CD14-positive monocyte (primary cell): Measurements from ENCODE around the gene AGO3. TPM values are rescaled to one million over a fixed set of nuclear protein-coding genes. Genes with fewer than 3 reads are reported as not detected.

Experiments
- DNase-seq, 3 donors: peaks; one replicate each; pipeline ENCODE4 v3.0.0-alpha.2; 2011 to 2022
- H2AFZ ChIP-seq: 2 replicates; pipeline ENCODE4 v1.6.0; 2012; ENCODE audit warnings: mild to moderate bottlenecking, low read depth, low read length, inconsistent platforms; ENCODE audit not compliant: insufficient read depth, poor library complexity, severe bottlenecking
- H3K27ac ChIP-seq, 2 donors: 1 replicate in 1 of 2; 2 replicates in 1 of 2; pipeline ENCODE4 v1.5.1; 2012 to 2013; ENCODE audit warnings: low read length in 2 of 2, control low read depth in 1 of 2, inconsistent platforms in 1 of 2, low read depth in 1 of 2, mild to moderate bottlenecking in 1 of 2
- H3K27me3 ChIP-seq, 2 donors: one replicate each; pipeline versions ENCODE4 v1.6.0 to v1.6.1; 2011 to 2013; ENCODE audit warnings: low read length in 2 of 2; ENCODE audit not compliant: control insufficient read depth in 2 of 2, insufficient read depth in 2 of 2
- H3K36me3 ChIP-seq, 2 donors: replicated peaks in 1 of 2; 1 replicate in 1 of 2; 2 replicates in 1 of 2; pipeline versions ENCODE4 v1.5.1 to v1.6.1; 2012 to 2013; ENCODE audit warnings: low read length in 2 of 2, control low read depth in 1 of 2, inconsistent platforms in 1 of 2, mild to moderate bottlenecking in 1 of 2; ENCODE audit not compliant: insufficient read depth in 2 of 2, control insufficient read depth in 1 of 2
- H3K4me1 ChIP-seq, 2 donors: 1 replicate in 1 of 2; 2 replicates in 1 of 2; pipeline versions ENCODE4 v1.5.1 to v1.6.1; 2012 to 2013; ENCODE audit warnings: low read length in 2 of 2, control low read depth in 1 of 2, inconsistent platforms in 1 of 2, mild to moderate bottlenecking in 1 of 2, moderate library complexity in 1 of 2; ENCODE audit not compliant: insufficient read depth in 2 of 2, control insufficient read depth in 1 of 2
- H3K4me2 ChIP-seq: replicated peaks from 2 replicates; pipeline ENCODE3; 2012; ENCODE audit warnings: low read length, moderate library complexity, mild to moderate bottlenecking; ENCODE audit not compliant: poor library complexity, severe bottlenecking; ENCODE audit errors: extremely low read depth
- H3K4me3 ChIP-seq, 3 experiments: fragments of 200-600 bp in 1 of 3; sonication (generic) in 1 of 3; replicated peaks in 1 of 3; 1 replicate in 2 of 3; 2 replicates in 1 of 3; pipeline ENCODE4 v1.5.1; 2011 to 2013; ENCODE audit warnings: low read length in 3 of 3, mild to moderate bottlenecking in 3 of 3, control low read depth in 2 of 3, low read depth in 2 of 3, inconsistent platforms in 1 of 3, moderate library complexity in 1 of 3
- H3K79me2 ChIP-seq: 2 replicates; pipeline ENCODE4 v1.6.0; 2012; ENCODE audit warnings: mild to moderate bottlenecking, control low read depth, inconsistent platforms, low read length, moderate library complexity; ENCODE audit not compliant: insufficient read depth
- H3K9ac ChIP-seq: 2 replicates; pipeline ENCODE4 v1.6.0; 2017; ENCODE audit warnings: low read length, mild to moderate bottlenecking; ENCODE audit not compliant: insufficient read depth, poor library complexity, severe bottlenecking
- H3K9me3 ChIP-seq, 2 donors: replicated peaks in 1 of 2; 1 replicate in 1 of 2; 2 replicates in 1 of 2; pipeline versions ENCODE4 v1.5.1 to v1.6.1; 2012 to 2013; ENCODE audit warnings: low read length in 2 of 2, control low read depth in 1 of 2; ENCODE audit not compliant: control insufficient read depth in 1 of 2, insufficient read depth in 1 of 2
- H4K20me1 ChIP-seq: 2 replicates; pipeline ENCODE4 v1.6.0; 2012; ENCODE audit warnings: mild to moderate bottlenecking, low read length, control low read depth, moderate library complexity; ENCODE audit not compliant: insufficient read depth
- H3K27ac Mint-ChIP-seq, 7 donors: one replicate each; pipeline ENCODE4 v1.8.0; 2020; ENCODE audit warnings: mild to moderate bottlenecking in 7 of 7, mixed read lengths in 7 of 7, moderate library complexity in 6 of 7, inconsistent platforms in 2 of 7
- H3K27me3 Mint-ChIP-seq, 3 donors: one replicate each; pipeline ENCODE4 v1.8.0; 2021 to 2022; ENCODE audit warnings: low read depth in 3 of 3, mild to moderate bottlenecking in 3 of 3, mixed read lengths in 3 of 3, moderate library complexity in 3 of 3, inconsistent platforms in 1 of 3
- H3K36me3 Mint-ChIP-seq, 2 donors: one replicate each; pipeline ENCODE4 v1.8.0; 2020; ENCODE audit warnings: mixed read lengths in 2 of 2, inconsistent platforms in 1 of 2, mild to moderate bottlenecking in 1 of 2
- H3K4me1 Mint-ChIP-seq: one replicate; pipeline ENCODE4 v1.8.0; 2020; ENCODE audit warnings: mild to moderate bottlenecking, mixed read lengths
- H3K4me3 Mint-ChIP-seq, 2 donors: one replicate each; pipeline ENCODE4 v1.8.0; 2020; ENCODE audit warnings: mild to moderate bottlenecking in 2 of 2, mixed read lengths in 2 of 2, moderate library complexity in 1 of 2
- H3K9me3 Mint-ChIP-seq, 7 donors: one replicate each; pipeline ENCODE4 v1.8.0; 2020 to 2022; ENCODE audit warnings: mixed read lengths in 7 of 7, mild to moderate bottlenecking in 6 of 7, moderate library complexity in 6 of 7, inconsistent platforms in 2 of 7
- CTCF ChIP-seq: fragments of 200-600 bp; IDR thresholded peaks from one replicate; pipeline ENCODE4 v1.8.0; 2022; ENCODE audit warnings: antibody characterized with exemption, mild to moderate bottlenecking
- WGBS: methylation state at CpG from one replicate; pipeline ENCODE4 v1.1.5; 2013; ENCODE audit warnings: missing lambda C conversion rate; ENCODE audit not compliant: insufficient coverage; 5-methylcytosine and 5-hydroxymethylcytosine counted together
- intact Hi-C, 2 donors: fragments of 100-400 bp; cut with micrococcal nuclease; formaldehyde crosslinking; loops; one replicate each; pipeline versions ENCODE4 v1.15.0 to v1.15.1; 2023
- polyA plus RNA-seq, 3 donors: library from polyadenylated mRNA; depleted of rRNA in 1 of 3; unstranded in 2 of 3; stranded (reverse) in 1 of 3; fragments of 300-500 nt in 2 of 3; fragments of >200 nt in 1 of 3; fragmentation: Illumina TruSeq in 2 of 3; gene quantifications; 1 replicate in 2 of 3; 2 replicates in 1 of 3; pipeline ENCODE4 v1.2.3, GENCODE V29; 2012 to 2021

AGO3 gene
- polyA plus RNA-seq, 3 donors: 6.3 to 9.0 (median 8.3) TPM

- peak overlapping the region in 1 of 7 donors; percentile 46 for H3K27ac Mint-ChIP-seq
- no peak overlapping the region for H3K4me3 Mint-ChIP-seq
- no peak for DNase-seq
- Histone ChIP-seq H3K27ac (peak overlapping the region in 1 of 2 donors; percentile 36), H3K4me2 (no peak overlapping the region), H3K27me3 (no peaks in the 10 kb centered on the region), H3K4me1 (peaks cover 16 to 18% of the 10 kb centered on the region in 2 donors), H3K4me3 (no peak overlapping the region), H3K9me3 (no peaks in the 10 kb centered on the region), H3K79me2 (peaks cover 87% of the 10 kb centered on the region), H2AFZ (no peak overlapping the region), H3K36me3 (peaks cover 12 to 46% of the 10 kb centered on the region in 2 donors), H3K9ac (no peak overlapping the region), H4K20me1 (peaks cover 40% of the 10 kb centered on the region)
- H3K9me3 Mint-ChIP-seq: no peaks in the 10 kb centered on the region
- intact Hi-C loops: no loop called here
- WGBS: 86% methylated on average over 1 of the region's 2 CpGs
- H3K4me1 Mint-ChIP-seq: peaks cover 19% of the 10 kb centered on the region
- no peaks in the 10 kb centered on the region for H3K27me3 Mint-ChIP-seq
- peaks cover 21 to 40% of the 10 kb centered on the region in 2 donors for H3K36me3 Mint-ChIP-seq
- TF ChIP-seq CTCF: no peak
These were observed 16.6 kb downstream of the AGO3 start for GRCh38 chr1:35947547-35947946.

- intact Hi-C loops: no loop called here
- Histone ChIP-seq H3K36me3 (peaks cover 8 to 31% of the 10 kb centered on the region in 2 donors), H3K9ac (no peak overlapping the region), H3K4me2 (no peak overlapping the region), H3K79me2 (peaks cover 52% of the 10 kb centered on the region), H3K27ac (no peak overlapping the region), H2AFZ (no peak overlapping the region), H4K20me1 (peaks cover 11% of the 10 kb centered on the region), H3K4me1 (no peaks in the 10 kb centered on the region), H3K27me3 (no peaks in the 10 kb centered on the region), H3K9me3 (no peaks in the 10 kb centered on the region), H3K4me3 (no peak overlapping the region)
- Mint-ChIP-seq H3K9me3 (no peaks in the 10 kb centered on the region), H3K27ac (no peak overlapping the region), H3K4me1 (no peaks in the 10 kb centered on the region), H3K36me3 (peaks cover 16 to 17% of the 10 kb centered on the region in 2 donors), H3K4me3 (no peak overlapping the region), H3K27me3 (no peaks in the 10 kb centered on the region)
- DNase-seq: no peak
- no CpG with 5 or more reads among the region's 1 CpG for WGBS
- no peak for TF ChIP-seq CTCF
These were observed 27.7 kb downstream of the AGO3 start for GRCh38 chr1:35958558-35958957.
